Tibial nerve (tissue), 4 donors: ENCODE results near the gene BRAT1. TPM values are rescaled to one million over a fixed set of nuclear protein-coding genes. Genes with fewer than 3 reads are reported as not detected.

Experiments
- DNase-seq, 2 donors: peaks; one replicate each; pipeline ENCODE4 v3.0.0-alpha.2; 2019; ENCODE audit warnings: low spot score in 2 of 2
- H3K27ac ChIP-seq, 4 donors: fragments of 200-600 bp; sonication (generic) in 3 of 4; one replicate each; pipeline ENCODE4 v1.5.1; 2017 to 2019; ENCODE audit warnings: mild to moderate bottlenecking in 1 of 4
- H3K27me3 ChIP-seq, 2 donors: fragments of 200-600 bp; sonication (generic) in 1 of 2; one replicate each; pipeline versions ENCODE4 v1.5.1 to v1.6.0; 2017 to 2019
- H3K36me3 ChIP-seq, 3 donors: fragments of 200-600 bp; sonication (generic); one replicate each; pipeline ENCODE4 v1.5.1; 2018 to 2019
- H3K4me1 ChIP-seq, 4 donors: fragments of 200-600 bp; sonication (generic) in 3 of 4; one replicate each; pipeline ENCODE4 v1.5.1; 2017 to 2019
- H3K4me3 ChIP-seq, 4 donors: fragments of 200-600 bp; sonication (generic) in 3 of 4; one replicate each; pipeline ENCODE4 v1.5.1; 2017 to 2019; ENCODE audit warnings: mild to moderate bottlenecking in 1 of 4, moderate library complexity in 1 of 4
- H3K9me3 ChIP-seq, 4 donors: fragments of 200-600 bp; sonication (generic) in 3 of 4; one replicate each; pipeline ENCODE4 v1.5.1; 2017 to 2019
- CTCF ChIP-seq, 5 experiments: fragments of 200-600 bp in 3 of 5; fragments of 450-650 bp in 2 of 5; sonication (generic) in 3 of 5; IDR thresholded peaks; one replicate each; pipeline ENCODE4 v1.5.1; 2016 to 2019; ENCODE audit warnings: antibody characterized with exemption in 5 of 5, mild to moderate bottlenecking in 3 of 5, moderate library complexity in 2 of 5
- EP300 ChIP-seq, 2 donors: sonication (generic); formaldehyde crosslinking; IDR thresholded peaks; one replicate each; pipeline ENCODE4 v1.6.1; 2017; ENCODE audit warnings: antibody characterized with exemption in 2 of 2, mild to moderate bottlenecking in 1 of 2
- POLR2A ChIP-seq, 2 donors: fragments of 450-650 bp; IDR thresholded peaks; one replicate each; pipeline ENCODE4 v1.6.1; 2017; ENCODE audit warnings: antibody characterized with exemption in 2 of 2, mild to moderate bottlenecking in 2 of 2, moderate library complexity in 2 of 2
- WGBS, 2 donors: methylation state at CpG; one replicate each; pipeline ENCODE4 v1.1.5; 2018; 5-methylcytosine and 5-hydroxymethylcytosine counted together
- total RNA-seq, 4 donors: library from RNA; depleted of rRNA; stranded (reverse); fragments of >200 nt; gene quantifications; one replicate each; pipeline ENCODE4 v1.1.0, GENCODE V29; 2016

BRAT1 gene
- total RNA-seq, 4 donors from 2014 or later: 38.0 to 72.9 (median 52.0) TPM

- WGBS, 2 donors: 35% methylated on average over 17 to 21 of the region's 22 CpGs
- no peak for TF ChIP-seq EP300 (IDR thresholded peaks at IDR 0.05)
- no peak for TF ChIP-seq POLR2A (IDR thresholded peaks at IDR 0.05)
- no peak for TF ChIP-seq CTCF (IDR thresholded peaks at IDR 0.05)
- DNase-seq: no peak
- Histone ChIP-seq H3K4me3 (peak overlapping the region in 3 of 4 donors; percentile 2 to 63 (median 13)), H3K9me3 (no peaks in the 10 kb centered on the region), H3K27me3 (peaks cover 0 to 28% of the 10 kb centered on the region in 2 donors), H3K36me3 (peaks cover 0 to 18% (median 0%) of the 10 kb centered on the region in 3 donors), H3K27ac (peak overlapping the region in 3 of 4 donors; percentile 66 to 71 (median 70)), H3K4me1 (peaks cover 0 to 94% (median 80%) of the 10 kb centered on the region in 4 donors)
These were observed 31.8 kb downstream of the BRAT1 start for GRCh38 chr7:2523461-2523936.

GRCh38 chr7:2522780-2523433 is 32.4 kb downstream of the BRAT1 start:
- Histone ChIP-seq H3K9me3 (no peaks in the 10 kb centered on the region), H3K27me3 (peaks cover 0 to 28% of the 10 kb centered on the region in 2 donors), H3K27ac (peak overlapping the region in 3 of 4 donors; percentile 66 to 71 (median 70)), H3K4me3 (peak overlapping the region; percentile 2 to 63 (median 31)), H3K36me3 (peaks cover 0 to 18% (median 0%) of the 10 kb centered on the region in 3 donors), H3K4me1 (peaks cover 0 to 94% (median 78%) of the 10 kb centered on the region in 4 donors)
- 32 to 37% methylated on average over 17 to 18 of the region's 19 CpGs for WGBS, 2 donors
- TF ChIP-seq POLR2A (IDR thresholded peaks at IDR 0.05) (no peak), CTCF (IDR thresholded peaks at IDR 0.05) (no peak), EP300 (IDR thresholded peaks at IDR 0.05) (no peak)
- DNase-seq: no peak

DNA sequence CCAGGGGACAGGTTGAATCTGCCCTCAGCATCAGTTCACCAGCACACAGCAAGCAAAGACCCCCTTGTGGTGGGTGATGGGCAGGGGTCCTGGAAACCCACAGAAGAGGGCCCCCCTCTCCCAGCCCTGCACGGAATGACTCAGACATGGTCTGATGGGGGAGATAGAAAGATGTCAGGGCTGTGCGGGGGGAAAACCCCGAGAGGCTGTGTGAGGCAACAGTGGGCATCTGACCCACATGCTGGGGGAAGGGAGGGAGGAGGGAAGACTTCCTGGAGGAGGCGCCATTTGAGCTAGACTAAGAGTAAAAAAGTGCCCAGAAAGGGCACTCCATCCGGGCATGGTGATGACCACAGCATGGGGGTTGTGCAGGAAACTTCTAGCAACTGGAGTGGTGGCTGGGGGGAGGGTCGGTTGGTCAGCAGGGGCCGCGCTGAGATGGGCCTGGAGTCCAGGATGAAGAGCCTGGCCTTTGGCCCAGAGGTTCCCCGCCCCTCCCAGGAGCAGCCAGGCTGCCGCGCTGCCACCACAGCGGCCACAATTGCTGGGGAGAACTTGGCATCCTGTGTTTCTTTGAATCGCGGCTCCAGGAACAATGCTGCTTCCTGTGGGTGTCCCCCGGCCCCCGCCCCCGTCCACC is 33.3 kb downstream of the BRAT1 start:
- Histone ChIP-seq H3K36me3 (peaks cover 0 to 18% (median 0%) of the 10 kb centered on the region in 3 donors), H3K4me1 (peaks cover 0 to 94% (median 72%) of the 10 kb centered on the region in 4 donors), H3K4me3 (peak overlapping the region in 3 of 4 donors; percentile 49 to 63 (median 55)), H3K27ac (peak overlapping the region in 3 of 4 donors; percentile 66 to 71 (median 70)), H3K27me3 (peaks cover 0 to 28% of the 10 kb centered on the region in 2 donors), H3K9me3 (no peaks in the 10 kb centered on the region)
- 38 to 39% methylated on average over 8 to 14 of the region's 17 CpGs for WGBS, 2 donors
- no peak for TF ChIP-seq POLR2A (IDR thresholded peaks at IDR 0.05)
- peak in 1 of 5 experiments; percentile 8 for TF ChIP-seq CTCF (IDR thresholded peaks at IDR 0.05)
- no peak for TF ChIP-seq EP300 (IDR thresholded peaks at IDR 0.05)
- no peak for DNase-seq

DNA sequence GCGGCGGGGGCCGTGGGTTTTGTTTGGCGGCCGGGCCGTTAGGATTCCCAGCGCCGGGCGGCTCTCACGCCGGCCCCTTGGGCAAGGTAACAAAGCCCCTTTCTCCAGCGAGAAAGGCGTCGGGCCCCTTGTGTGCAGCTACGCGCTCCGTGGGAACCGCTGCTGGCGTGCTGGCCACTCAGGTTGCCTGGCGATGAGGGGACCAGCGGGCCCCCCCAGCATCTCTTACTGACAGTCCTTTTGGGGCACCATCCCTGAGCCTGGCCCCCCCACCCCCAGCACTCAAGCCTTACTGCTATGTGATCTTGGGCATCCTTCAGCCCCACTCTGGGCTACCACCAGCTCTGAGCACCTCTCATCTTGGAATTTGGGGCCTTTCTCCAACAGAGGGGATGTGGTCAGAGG is 34.0 kb downstream of the BRAT1 start:
- Histone ChIP-seq H3K9me3 (no peaks in the 10 kb centered on the region), H3K27ac (peak overlapping the region in 3 of 4 donors; percentile 42 to 71 (median 60)), H3K27me3 (peaks cover 0 to 28% of the 10 kb centered on the region in 2 donors), H3K36me3 (peaks cover 0 to 12% (median 0%) of the 10 kb centered on the region in 3 donors), H3K4me1 (peaks cover 0 to 88% (median 69%) of the 10 kb centered on the region in 4 donors), H3K4me3 (peak overlapping the region; percentile 43 to 63 (median 52))
- WGBS, 2 donors: 14 to 31% methylated on average over 6 to 15 of the region's 21 CpGs
- TF ChIP-seq CTCF (IDR thresholded peaks at IDR 0.05) (no peak), EP300 (IDR thresholded peaks at IDR 0.05) (no peak), POLR2A (IDR thresholded peaks at IDR 0.05) (no peak)
- DNase-seq: no peak
